ENCODE measurements around the gene MBP.

MBP gene

GRCh38 chr18:77132369-77133050 lies at the start of gene MBP:
Gene MBP, minus strand, starts transcription at chr18:77132783. Its CDS starts 27,522 bp downstream, at chr18:77105261.
- DNase-seq = peak; percentile 69

GRCh38 chr18:77181950-77182707 lies 49.5 kb upstream of the MBP start:
- DNase-seq = no peak

- no peak for DNase-seq
Observed at GRCh38 chr18:77178559-77178958, 46.0 kb upstream of the MBP start.

- DNase-seq = no peak
Observed at GRCh38 chr18:77177009-77177408, 44.4 kb upstream of the MBP start.

- no peak for DNase-seq
Observed at GRCh38 chr18:77173275-77174030, 40.9 kb upstream of the MBP start.

- no peak for DNase-seq
Observed at GRCh38 chr18:77170890-77171410, 38.4 kb upstream of the MBP start.

GRCh38 chr18:77168811-77169311 lies 36.3 kb upstream of the MBP start:
- no peak for DNase-seq

GRCh38 chr18:77167251-77167650 lies 34.7 kb upstream of the MBP start:
- no peak for DNase-seq

GRCh38 chr18:77166523-77166922 lies 33.9 kb upstream of the MBP start:
- DNase-seq = no peak

- DNase-seq = no peak
Observed at GRCh38 chr18:77165503-77166188, 33.1 kb upstream of the MBP start.

GRCh38 chr18:77164763-77165485 lies 32.3 kb upstream of the MBP start:
- DNase-seq = no peak

- DNase-seq = no peak
Observed at GRCh38 chr18:77164026-77164425, 31.4 kb upstream of the MBP start.

GRCh38 chr18:77162580-77162979 lies 30.0 kb upstream of the MBP start:
- DNase-seq = no peak

- no peak for DNase-seq
Observed at GRCh38 chr18:77161961-77162360, 29.4 kb upstream of the MBP start.

- DNase-seq = no peak
Observed at GRCh38 chr18:77161383-77161782, 28.8 kb upstream of the MBP start.

- no peak for DNase-seq
Observed at GRCh38 chr18:77160515-77160914, 27.9 kb upstream of the MBP start.

- no peak for DNase-seq
Observed at GRCh38 chr18:77157312-77157711, 24.7 kb upstream of the MBP start.

- no peak for DNase-seq
Observed at GRCh38 chr18:77155031-77155430, 22.4 kb upstream of the MBP start.

- no peak for DNase-seq
Observed at GRCh38 chr18:77153404-77153803, 20.8 kb upstream of the MBP start.

GRCh38 chr18:77151772-77152520 lies 19.4 kb upstream of the MBP start:
- DNase-seq = no peak
